Epithelial cell of proximal tubule (primary cell): ENCODE data around the gene SORCS1. TPM values are rescaled to one million over a fixed set of nuclear protein-coding genes. Genes with fewer than 3 reads are reported as not detected.

Source experiments
- DNase-seq: peaks from one replicate; pipeline ENCODE4 v3.0.0-alpha.2; 2011; ENCODE audit warnings: low read depth
- H3K4me3 ChIP-seq: 2 replicates; pipeline ENCODE4 v1.5.1; 2011; ENCODE audit warnings: low read depth, mild to moderate bottlenecking, low read length
- CTCF ChIP-seq: conservative IDR thresholded peaks from 2 replicates; pipeline ENCODE4 v1.5.1; 2012; ENCODE audit warnings: low read depth, mild to moderate bottlenecking, low read length
- total RNA-seq: library from RNA; depleted of rRNA; stranded (reverse); fragments of >200 nt; gene quantifications from 2 replicates; pipeline ENCODE4 v1.2.3, GENCODE V29; 2015

Gene SORCS1
- total RNA-seq, 1 donor from 2014 or later, result 0.06 TPM

- H3K4me3 ChIP-seq, result no peak overlapping the region
- DNase-seq, result no peak
- TF ChIP-seq CTCF, result no peak
Measured at GRCh38 chr10:107072028-107072427, 92.5 kb downstream of the SORCS1 start.

GRCh38 chr10:107071301-107071700 is 93.2 kb downstream of the SORCS1 start:
- H3K4me3 ChIP-seq, result no peak overlapping the region
- TF ChIP-seq CTCF, result no peak
- DNase-seq, result no peak

GRCh38 chr10:107067843-107068242 is 96.7 kb downstream of the SORCS1 start:
- DNase-seq, result no peak
- no peak overlapping the region for H3K4me3 ChIP-seq
- TF ChIP-seq CTCF, result no peak

GRCh38 chr10:107064075-107064474 is 100.4 kb downstream of the SORCS1 start:
- DNase-seq, result no peak
- no peak for TF ChIP-seq CTCF
- no peak overlapping the region for H3K4me3 ChIP-seq

DNA sequence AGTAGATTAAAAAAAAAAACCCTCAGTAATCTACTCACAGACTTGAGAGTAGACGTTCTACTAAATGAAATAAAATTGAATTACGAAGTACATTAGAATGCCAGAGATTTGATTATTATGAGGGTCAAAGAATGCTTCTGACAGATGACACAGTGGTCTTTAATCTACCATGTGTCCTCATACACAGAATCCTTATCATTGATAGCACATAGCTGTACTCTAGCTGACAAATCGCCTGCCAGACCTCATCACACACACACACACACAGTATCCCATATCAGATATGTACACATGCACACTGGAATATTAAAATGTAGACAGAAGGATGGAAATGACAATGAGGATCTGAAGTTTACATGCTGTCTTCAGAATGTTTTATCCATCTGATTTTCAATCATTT is 104.6 kb downstream of the SORCS1 start:
- H3K4me3 ChIP-seq, result no peak overlapping the region
- no peak for TF ChIP-seq CTCF
- DNase-seq, result no peak

GRCh38 chr10:107059068-107059804 is 105.3 kb downstream of the SORCS1 start:
- no peak for TF ChIP-seq CTCF
- no peak overlapping the region for H3K4me3 ChIP-seq
- DNase-seq, result no peak

DNA sequence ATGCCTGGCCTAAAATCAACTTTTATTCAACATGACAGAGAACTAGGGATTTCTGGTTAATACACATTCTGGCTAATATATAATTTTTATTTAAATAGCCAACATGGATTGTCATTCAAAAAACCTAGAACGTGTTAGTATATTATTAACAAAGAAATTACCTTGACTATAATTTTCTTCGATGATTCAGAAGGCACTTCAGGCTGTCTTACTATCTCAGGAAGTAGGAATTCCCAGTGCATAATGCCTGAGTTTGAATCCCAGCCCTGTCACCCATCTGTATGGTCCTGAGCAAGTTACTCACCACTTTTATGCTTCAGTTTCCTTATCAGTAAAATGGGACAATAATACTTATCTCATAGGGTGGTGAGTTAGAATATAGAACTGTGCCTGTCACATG is 106.2 kb downstream of the SORCS1 start:
- DNase-seq, result no peak
- no peak for TF ChIP-seq CTCF
- H3K4me3 ChIP-seq, result no peak overlapping the region
